ENCODE results near the gene MCM8. TPM values are rescaled to one million over a fixed set of nuclear protein-coding genes. Genes with fewer than 3 reads are reported as not detected.
A peak's percentile ranks its signal among the peaks of the same experiment; 100 is the strongest.

Gene MCM8
- total RNA-seq, 1 experiment from 2014 or later = 12.4 TPM

GRCh38 chr20:5919626-5920544 is 30.6 kb upstream of the MCM8 start:
- intact Hi-C loops (cut with micrococcal nuclease) = no loop called here
- POLR2A ChIA-PET = interaction anchor here (0.5 to 1.9 kb wide), 18 partner anchors 7 to 391 kb away, joined by 3 to 15 read pairs (median 4); partner anchors contain the start of genes MCM8 and TRMT6
- H3K27ac Mint-ChIP-seq (ENCODE audit: low read depth, unreplicated experiment) = peak overlapping the region; percentile 71
- peak; percentile 70 for DNase-seq (ENCODE audit: unreplicated experiment)
- H3K9me3 Mint-ChIP-seq (ENCODE audit: unreplicated experiment) = peaks cover 11% of the 10 kb centered on the region
- TF ChIP-seq CTCF (IDR thresholded peaks at IDR 0.05; ENCODE audit: unreplicated experiment) = no peak
- TSS peak; percentile 42 for BruUV-seq (replicated peaks)
- peaks cover 12% of the 10 kb centered on the region for H3K4me1 Mint-ChIP-seq (ENCODE audit: insufficient read depth, unreplicated experiment)
- CTCF ChIA-PET = interaction anchor here (0.6 to 1.7 kb wide), 9 partner anchors 16 to 391 kb away, joined by 3 to 7 read pairs (median 3); no protein-coding TSS in a partner anchor
- no peak overlapping the region for H3K4me3 Mint-ChIP-seq (ENCODE audit: unreplicated experiment)
- no peaks in the 10 kb centered on the region for H3K27me3 Mint-ChIP-seq (ENCODE audit: insufficient read depth, unreplicated experiment)
- no peaks in the 10 kb centered on the region for H3K36me3 Mint-ChIP-seq (ENCODE audit: insufficient read depth, unreplicated experiment)

- intact Hi-C loops (cut with micrococcal nuclease) = no loop called here
- ChIA-PET CTCF (interaction anchor here (0.7 kb wide), 1 partner anchor 111 kb away, joined by 3 read pairs; no protein-coding TSS in a partner anchor), POLR2A (interaction anchor here (1.0 to 1.9 kb wide), 3 partner anchors 30 to 42 kb away, joined by 3 to 15 read pairs (median 5); partner anchors contain the start of genes MCM8 and TRMT6)
- H3K27ac Mint-ChIP-seq (ENCODE audit: low read depth, unreplicated experiment) = peak overlapping the region; percentile 71
- H3K27me3 Mint-ChIP-seq (ENCODE audit: insufficient read depth, unreplicated experiment) = no peaks in the 10 kb centered on the region
- no peak for TF ChIP-seq CTCF (IDR thresholded peaks at IDR 0.05; ENCODE audit: unreplicated experiment)
- no peak overlapping the region for H3K4me3 Mint-ChIP-seq (ENCODE audit: unreplicated experiment)
- H3K36me3 Mint-ChIP-seq (ENCODE audit: insufficient read depth, unreplicated experiment) = no peaks in the 10 kb centered on the region
- H3K4me1 Mint-ChIP-seq (ENCODE audit: insufficient read depth, unreplicated experiment) = peaks cover 12% of the 10 kb centered on the region
- H3K9me3 Mint-ChIP-seq (ENCODE audit: unreplicated experiment) = peaks cover 11% of the 10 kb centered on the region
- no TSS peak for BruUV-seq (replicated peaks)
- no peak for DNase-seq (ENCODE audit: unreplicated experiment)
These were observed 29.9 kb upstream of the MCM8 start for GRCh38 chr20:5920581-5920980.

DNA sequence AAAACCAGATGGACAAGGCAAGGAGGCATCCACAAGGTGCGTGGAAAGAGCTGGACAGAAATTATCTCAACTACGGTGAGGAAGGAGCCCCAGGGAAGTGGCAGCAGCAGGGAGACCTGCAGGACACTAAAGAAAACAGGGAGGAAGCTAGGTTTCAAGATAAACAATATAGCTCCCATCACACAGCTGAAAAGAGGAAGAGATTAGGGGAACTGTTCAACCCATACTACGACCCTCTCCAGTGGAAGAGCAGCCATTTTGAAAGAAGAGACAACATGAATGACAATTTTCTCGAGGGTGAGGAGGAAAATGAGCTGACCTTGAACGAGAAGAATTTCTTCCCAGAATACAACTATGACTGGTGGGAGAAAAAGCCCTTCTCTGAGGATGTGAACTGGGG is 27.0 kb upstream of the MCM8 start:
- TF ChIP-seq CTCF (IDR thresholded peaks at IDR 0.05; ENCODE audit: unreplicated experiment) = no peak
- Mint-ChIP-seq H3K27ac (ENCODE audit: low read depth, unreplicated experiment) (no peak overlapping the region), H3K36me3 (ENCODE audit: insufficient read depth, unreplicated experiment) (no peaks in the 10 kb centered on the region), H3K27me3 (ENCODE audit: insufficient read depth, unreplicated experiment) (no peaks in the 10 kb centered on the region), H3K9me3 (ENCODE audit: unreplicated experiment) (peaks cover 11% of the 10 kb centered on the region), H3K4me3 (ENCODE audit: unreplicated experiment) (no peak overlapping the region), H3K4me1 (ENCODE audit: insufficient read depth, unreplicated experiment) (peaks cover 12% of the 10 kb centered on the region)
- DNase-seq (ENCODE audit: unreplicated experiment) = no peak
- intact Hi-C loops (cut with micrococcal nuclease) = no loop called here
- ChIA-PET CTCF (interaction anchor here (1.0 to 1.3 kb wide), 4 partner anchors 81 to 354 kb away, joined by 3 to 5 read pairs (median 4); no protein-coding TSS in a partner anchor), POLR2A (no interaction called here)
- BruUV-seq (replicated peaks) = TSS peak; percentile 32

DNA sequence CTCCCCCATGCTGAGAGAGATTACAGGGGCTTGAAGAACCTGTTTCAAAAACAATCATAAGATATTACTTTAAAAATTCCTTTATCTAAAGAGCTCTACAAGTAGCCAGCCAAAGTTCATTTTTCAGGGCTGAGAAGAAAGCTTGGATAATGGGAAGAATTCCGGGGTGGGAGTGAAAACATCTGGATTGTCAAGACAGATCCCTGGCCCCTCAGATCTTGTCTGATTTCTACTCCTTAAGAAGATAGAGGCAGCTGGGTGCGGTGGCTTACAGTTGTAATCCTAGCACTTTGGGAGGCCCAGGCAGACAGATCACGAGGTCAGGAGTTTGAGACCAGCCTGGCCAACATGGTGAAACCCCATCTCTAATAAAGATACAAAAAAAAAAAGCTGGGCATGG is 24.9 kb upstream of the MCM8 start:
- no peak for DNase-seq (ENCODE audit: unreplicated experiment)
- Mint-ChIP-seq H3K27me3 (ENCODE audit: insufficient read depth, unreplicated experiment) (no peaks in the 10 kb centered on the region), H3K4me3 (ENCODE audit: unreplicated experiment) (no peak overlapping the region), H3K36me3 (ENCODE audit: insufficient read depth, unreplicated experiment) (no peaks in the 10 kb centered on the region), H3K9me3 (ENCODE audit: unreplicated experiment) (peaks cover 11% of the 10 kb centered on the region), H3K4me1 (ENCODE audit: insufficient read depth, unreplicated experiment) (no peaks in the 10 kb centered on the region), H3K27ac (ENCODE audit: low read depth, unreplicated experiment) (no peak overlapping the region)
- intact Hi-C loops (cut with micrococcal nuclease) = no loop called here
- TF ChIP-seq CTCF (IDR thresholded peaks at IDR 0.05; ENCODE audit: unreplicated experiment) = no peak
- CTCF ChIA-PET = interaction anchor here (1.0 to 2.5 kb wide), 3 partner anchors 8 to 397 kb away, joined by 3 to 11 read pairs (median 4); no protein-coding TSS in a partner anchor
- BruUV-seq (replicated peaks) = no TSS peak
- POLR2A ChIA-PET = no interaction called here
